HUES48 (cell line): ENCODE data around the gene BMERB1.
"Not testable (repeated sequence)": the region's sequence is repeated elsewhere in the genome, so short reads cannot be mapped to it uniquely, and the experiment has no call there.

Experiments
- H3K27ac ChIP-seq: one replicate; pipeline ENCODE4 v1.7.0; 2013; ENCODE audit warnings: low read depth, low read length, inconsistent platforms
- H3K27me3 ChIP-seq: 2 replicates; pipeline ENCODE4 v1.6.1; 2013; ENCODE audit warnings: mild to moderate bottlenecking, low read length; ENCODE audit not compliant: control insufficient read depth, insufficient read depth
- H3K36me3 ChIP-seq: 2 replicates; pipeline ENCODE4 v1.6.1; 2013; ENCODE audit warnings: low read length; ENCODE audit not compliant: control insufficient read depth, insufficient read depth
- H3K4me1 ChIP-seq: 2 replicates; pipeline ENCODE4 v1.6.1; 2013; ENCODE audit warnings: mild to moderate bottlenecking, low read length; ENCODE audit not compliant: control insufficient read depth, insufficient read depth
- H3K4me3 ChIP-seq: 2 replicates; pipeline ENCODE4 v1.5.1; 2013; ENCODE audit warnings: mild to moderate bottlenecking, low read depth, low read length
- H3K9ac ChIP-seq: 2 replicates; pipeline ENCODE4 v1.6.1; 2013; ENCODE audit warnings: mild to moderate bottlenecking, low read depth, low read length, moderate library complexity
- H3K9me3 ChIP-seq: 2 replicates; pipeline ENCODE4 v1.6.1; 2013; ENCODE audit warnings: low read length; ENCODE audit not compliant: control insufficient read depth, insufficient read depth

The BMERB1 gene

GRCh38 chr16:15564604-15565339 is 130.4 kb downstream of the BMERB1 start:
- Histone ChIP-seq H3K27ac (no peak overlapping the region), H3K9ac (no peak overlapping the region), H3K36me3 (0 out of 2 replicates have a peak, but pooled peaks cover 4% of the 10 kb centered on the region), H3K27me3 (no peaks in the 10 kb centered on the region), H3K4me1 (peaks cover 8% of the 10 kb centered on the region; the same call in 1 of the 2 replicates), H3K9me3 (no peaks in the 10 kb centered on the region), H3K4me3 (no peak overlapping the region)

DNA sequence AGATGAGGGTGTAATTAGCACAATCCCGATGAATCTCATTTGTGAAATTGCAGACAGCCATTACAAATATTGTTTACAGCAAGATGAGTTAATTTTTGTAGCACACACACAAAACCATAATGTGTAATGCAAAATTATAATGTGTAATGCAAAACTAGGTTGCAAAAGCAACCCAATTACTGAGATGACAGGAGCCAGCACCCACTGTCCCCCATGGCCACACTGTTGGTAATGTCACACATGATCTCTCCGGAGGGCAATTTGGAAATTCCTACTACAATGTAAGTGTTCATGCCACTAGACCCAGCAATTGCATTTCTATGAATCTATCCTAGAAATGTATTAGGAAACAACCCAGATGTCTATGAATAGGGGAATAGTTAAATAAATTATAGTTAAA is 131.7 kb downstream of the BMERB1 start:
- no peaks in the 10 kb centered on the region for H3K27me3 ChIP-seq
- H3K9ac ChIP-seq = no peak overlapping the region
- peaks cover 8% of the 10 kb centered on the region; the same call in 1 of the 2 replicates for H3K4me1 ChIP-seq
- 0 out of 2 replicates have a peak, but pooled peaks cover 4% of the 10 kb centered on the region for H3K36me3 ChIP-seq
- no peak overlapping the region for H3K27ac ChIP-seq
- H3K9me3 ChIP-seq = no peaks in the 10 kb centered on the region
- H3K4me3 ChIP-seq = no peak overlapping the region

DNA sequence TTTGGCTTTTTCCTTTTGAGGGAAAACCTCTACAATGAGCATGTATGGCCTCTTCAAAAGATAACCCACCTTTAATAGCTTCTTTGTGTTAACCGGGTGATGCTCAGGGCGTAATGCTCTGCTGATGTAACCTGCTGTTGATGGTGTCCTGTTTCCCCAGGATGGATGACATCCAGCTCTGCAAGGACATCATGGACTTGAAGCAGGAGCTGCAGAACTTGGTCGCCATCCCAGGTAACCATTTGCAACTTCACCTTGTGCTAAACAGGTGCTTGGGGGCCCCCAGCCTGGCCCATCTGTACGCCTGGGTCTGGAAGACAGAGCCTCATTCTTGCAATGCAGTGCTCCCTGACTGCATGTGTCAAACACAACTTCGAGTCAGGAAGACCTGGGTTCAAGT is 133.4 kb downstream of the BMERB1 start:
- Histone ChIP-seq H3K27ac (no peak overlapping the region), H3K9ac (no peak overlapping the region), H3K9me3 (no peaks in the 10 kb centered on the region), H3K4me3 (no peak overlapping the region), H3K4me1 (peaks cover 8% of the 10 kb centered on the region; the same call in 1 of the 2 replicates), H3K36me3 (0 out of 2 replicates have a peak, but pooled peaks cover 4% of the 10 kb centered on the region), H3K27me3 (no peaks in the 10 kb centered on the region)

GRCh38 chr16:15570666-15571065 is 136.3 kb downstream of the BMERB1 start:
- H3K36me3 ChIP-seq, H3K4me3 ChIP-seq, H3K27ac ChIP-seq, H3K9ac ChIP-seq, H3K9me3 ChIP-seq, H3K27me3 ChIP-seq, H3K4me1 ChIP-seq: not testable (repeated sequence)

GRCh38 chr16:15571557-15571956 is 137.2 kb downstream of the BMERB1 start:
- H3K4me3 ChIP-seq = no peak overlapping the region
- 0 out of 2 replicates have a peak, but pooled peaks cover 4% of the 10 kb centered on the region for H3K36me3 ChIP-seq
- no peak overlapping the region for H3K27ac ChIP-seq

DNA sequence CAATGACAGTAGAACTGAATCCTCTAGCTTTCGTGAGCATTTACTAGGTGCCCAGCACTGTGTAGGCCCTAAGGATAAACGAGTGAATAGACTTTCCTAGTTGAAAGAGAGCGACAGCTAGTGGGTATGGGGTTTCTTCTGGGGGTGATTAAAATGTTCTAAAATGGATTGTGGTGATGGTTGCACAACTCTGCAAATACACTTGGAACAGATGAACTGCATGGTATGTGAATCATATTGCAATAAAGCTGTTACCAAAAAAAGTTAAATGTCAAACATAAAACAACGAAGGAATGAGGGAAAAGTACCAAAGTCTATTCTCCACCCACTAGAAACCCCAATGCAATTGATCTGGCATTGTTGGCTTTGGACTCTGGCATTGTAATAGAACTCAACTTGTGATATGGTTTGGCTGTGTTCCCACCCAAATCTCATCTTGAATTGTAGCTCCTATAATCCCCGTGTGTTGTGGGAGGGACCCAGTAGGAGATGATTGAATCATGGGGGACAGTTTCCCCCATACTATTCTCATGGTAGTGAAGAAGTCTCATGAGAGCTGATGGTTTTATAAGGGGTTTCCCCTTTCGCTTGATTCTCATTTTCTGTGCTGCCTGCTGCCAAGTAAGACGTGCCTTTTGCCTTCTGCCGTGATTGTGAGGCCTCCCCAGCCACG is 138.1 kb downstream of the BMERB1 start:
- no peaks in the 10 kb centered on the region for H3K27me3 ChIP-seq
- no peaks in the 10 kb centered on the region for H3K9me3 ChIP-seq
- no peak overlapping the region for H3K27ac ChIP-seq
- H3K9ac ChIP-seq = no peak overlapping the region
- H3K4me1 ChIP-seq = no peaks in the 10 kb centered on the region
- H3K36me3 ChIP-seq = 0 out of 2 replicates have a peak, but pooled peaks cover 4% of the 10 kb centered on the region
- H3K4me3 ChIP-seq = no peak overlapping the region

More at GRCh38 chr16:15571557-15571956, 137.2 kb downstream of the BMERB1 start:
- Histone ChIP-seq H3K4me1 (no peaks in the 10 kb centered on the region), H3K27me3 (no peaks in the 10 kb centered on the region), H3K9ac (no peak overlapping the region), H3K9me3 (no peaks in the 10 kb centered on the region)

DNA sequence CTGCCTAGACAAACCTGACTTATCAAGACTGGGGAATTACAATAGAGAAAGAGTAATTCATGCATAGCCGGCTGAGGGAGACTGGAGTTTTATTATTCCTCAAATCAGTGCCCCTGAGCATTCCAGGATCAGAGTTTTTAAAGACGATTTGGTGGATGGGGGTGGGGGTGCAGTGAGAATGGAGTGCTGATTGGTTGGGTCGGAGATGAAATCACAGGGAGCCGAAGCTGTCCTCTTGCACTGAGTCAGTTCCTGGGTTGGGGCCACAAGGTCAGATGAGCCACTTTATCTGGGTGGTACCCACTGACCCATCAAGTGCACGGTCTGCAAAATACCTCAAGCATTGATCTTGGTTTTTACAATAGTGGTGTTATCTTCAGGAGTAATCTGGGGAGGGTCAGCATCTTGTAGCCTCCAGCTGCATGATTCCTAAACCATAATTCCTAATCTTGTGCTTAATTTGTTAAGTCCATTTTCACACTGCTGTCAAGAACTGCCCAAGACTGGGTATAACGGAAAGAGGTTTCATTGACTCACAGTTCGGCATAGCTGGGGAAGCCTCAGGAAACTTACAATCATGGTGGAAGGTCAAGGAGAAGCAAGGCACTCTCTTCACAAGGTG is 139.0 kb downstream of the BMERB1 start:
- no peak overlapping the region for H3K9ac ChIP-seq
- no peak overlapping the region for H3K4me3 ChIP-seq

GRCh38 chr16:15573896-15574613 is 139.7 kb downstream of the BMERB1 start:
- not testable (repeated sequence) for H3K27ac ChIP-seq, H3K9me3 ChIP-seq, H3K36me3 ChIP-seq, H3K4me3 ChIP-seq, H3K4me1 ChIP-seq, H3K9ac ChIP-seq, H3K27me3 ChIP-seq

More for the DNA sequence above, 139.0 kb downstream of the BMERB1 start:
- Histone ChIP-seq H3K36me3 (0 out of 2 replicates have a peak, but pooled peaks cover 4% of the 10 kb centered on the region), H3K27me3 (no peaks in the 10 kb centered on the region), H3K9me3 (no peaks in the 10 kb centered on the region), H3K4me1 (no peaks in the 10 kb centered on the region), H3K27ac (no peak overlapping the region)

- H3K4me1 ChIP-seq = no peaks in the 10 kb centered on the region
Measured at GRCh38 chr16:15574614-15574948, 140.2 kb downstream of the BMERB1 start.

DNA sequence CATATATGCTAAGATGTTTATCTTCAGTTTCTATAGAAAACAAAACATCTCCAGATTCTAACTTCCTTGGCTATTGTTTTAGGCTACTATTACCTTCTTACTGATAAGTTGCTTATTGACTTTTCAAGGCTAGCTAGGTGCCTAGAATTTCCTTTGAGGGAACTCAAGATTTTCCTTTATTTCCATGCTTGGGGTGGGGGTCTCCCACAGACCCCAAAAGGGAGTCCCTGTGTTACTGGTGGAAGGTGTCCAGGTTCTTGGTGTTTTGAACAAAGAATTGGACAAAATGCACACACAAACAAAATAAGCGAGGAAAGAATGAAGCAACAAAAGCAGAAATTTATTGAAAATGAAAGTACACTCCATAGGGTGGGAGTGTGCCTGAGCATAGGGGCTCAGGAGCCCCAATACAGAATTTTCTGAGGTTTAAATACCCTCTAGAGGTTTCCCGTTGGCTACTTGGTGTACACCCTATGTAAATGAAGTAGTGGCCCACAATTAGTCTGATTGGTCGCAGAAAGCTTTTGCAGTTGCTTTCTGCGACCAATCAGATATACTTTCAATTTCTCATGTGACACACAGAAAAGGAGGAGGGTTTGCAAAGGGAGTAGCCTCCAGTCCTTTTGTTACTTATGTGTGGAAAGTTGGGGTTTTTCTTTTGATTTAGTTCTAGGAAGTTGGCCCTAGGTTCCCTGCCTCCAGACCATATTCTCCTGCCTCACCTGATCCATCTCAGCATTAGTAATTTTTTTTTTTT is 141.1 kb downstream of the BMERB1 start:
- H3K9ac ChIP-seq = no peak overlapping the region
- no peaks in the 10 kb centered on the region for H3K4me1 ChIP-seq
- no peaks in the 10 kb centered on the region for H3K36me3 ChIP-seq
- no peak overlapping the region for H3K27ac ChIP-seq
- no peak overlapping the region for H3K4me3 ChIP-seq
- no peaks in the 10 kb centered on the region for H3K9me3 ChIP-seq
- H3K27me3 ChIP-seq = no peaks in the 10 kb centered on the region

More at GRCh38 chr16:15574614-15574948, 140.2 kb downstream of the BMERB1 start:
- Histone ChIP-seq H3K36me3 (no peaks in the 10 kb centered on the region), H3K9ac (no peak overlapping the region), H3K27ac (no peak overlapping the region), H3K4me3 (no peak overlapping the region), H3K9me3 (no peaks in the 10 kb centered on the region), H3K27me3 (no peaks in the 10 kb centered on the region)
